ENCODE results near the gene ITSN2.
"Not testable (repeated sequence)": the region's sequence is repeated elsewhere in the genome, so short reads cannot be mapped to it uniquely, and the experiment has no call there.

The ITSN2 gene

DNA sequence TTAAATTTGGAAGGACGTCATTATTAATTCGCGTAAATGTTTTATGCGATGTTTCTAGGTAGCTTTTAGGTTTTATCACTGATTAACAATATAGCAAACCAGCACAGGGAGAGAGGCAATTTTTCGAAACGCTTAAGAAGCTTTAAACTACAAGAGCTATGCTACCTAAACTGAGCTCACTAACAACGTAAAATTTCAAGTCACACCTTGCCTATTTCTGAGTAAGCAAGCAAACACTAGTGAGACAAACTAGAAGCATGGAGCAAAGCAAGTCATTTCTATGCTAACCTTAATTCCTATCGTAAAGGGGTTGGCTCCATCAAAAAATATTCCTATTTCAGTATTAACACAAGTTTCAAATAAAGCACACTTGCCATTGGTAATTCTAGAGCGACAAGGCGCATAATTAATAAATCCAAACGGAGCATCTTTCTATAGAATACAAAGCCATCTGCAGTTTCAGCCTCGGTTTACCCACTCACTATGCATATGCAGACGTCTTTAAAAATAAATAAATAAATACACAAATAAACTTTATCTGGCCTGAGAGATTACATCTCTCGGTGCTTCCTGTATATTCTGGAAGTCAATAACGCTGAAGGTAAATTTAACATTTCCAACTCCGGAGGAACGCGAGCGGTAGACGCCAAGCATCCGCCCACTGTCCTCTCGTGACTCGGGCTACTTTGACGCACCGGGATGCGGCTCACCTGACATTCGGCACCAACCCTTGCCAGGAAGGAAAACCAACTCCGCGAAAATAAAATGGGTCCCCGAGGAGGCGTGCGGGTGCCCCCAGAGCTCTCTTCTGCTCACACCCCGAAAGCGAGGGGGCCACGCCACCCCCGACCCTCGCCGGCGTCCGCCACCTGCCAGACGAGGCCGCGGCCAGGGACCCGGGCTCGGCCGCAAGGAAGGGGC is 947 bp downstream of the ITSN2 start:
- no peaks in the 10 kb centered on the region for H3K36me3 ChIP-seq (replicated peaks)
- H3K27ac ChIP-seq = peak overlapping the region; percentile 33
- DNase-seq = no peak
- in situ Hi-C loops (cut with HindIII; ENCODE audit: low pct_ligation_motif_present, low sequenced_read_pairs) = no loop called here
- TF ChIP-seq, protein P1, sequence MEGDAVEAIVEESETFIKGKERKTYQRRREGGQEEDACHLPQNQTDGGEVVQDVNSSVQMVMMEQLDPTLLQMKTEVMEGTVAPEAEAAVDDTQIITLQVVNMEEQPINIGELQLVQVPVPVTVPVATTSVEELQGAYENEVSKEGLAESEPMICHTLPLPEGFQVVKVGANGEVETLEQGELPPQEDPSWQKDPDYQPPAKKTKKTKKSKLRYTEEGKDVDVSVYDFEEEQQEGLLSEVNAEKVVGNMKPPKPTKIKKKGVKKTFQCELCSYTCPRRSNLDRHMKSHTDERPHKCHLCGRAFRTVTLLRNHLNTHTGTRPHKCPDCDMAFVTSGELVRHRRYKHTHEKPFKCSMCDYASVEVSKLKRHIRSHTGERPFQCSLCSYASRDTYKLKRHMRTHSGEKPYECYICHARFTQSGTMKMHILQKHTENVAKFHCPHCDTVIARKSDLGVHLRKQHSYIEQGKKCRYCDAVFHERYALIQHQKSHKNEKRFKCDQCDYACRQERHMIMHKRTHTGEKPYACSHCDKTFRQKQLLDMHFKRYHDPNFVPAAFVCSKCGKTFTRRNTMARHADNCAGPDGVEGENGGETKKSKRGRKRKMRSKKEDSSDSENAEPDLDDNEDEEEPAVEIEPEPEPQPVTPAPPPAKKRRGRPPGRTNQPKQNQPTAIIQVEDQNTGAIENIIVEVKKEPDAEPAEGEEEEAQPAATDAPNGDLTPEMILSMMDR (IDR thresholded peaks at IDR 0.05; ENCODE audit: low read depth, low read length, missing control alignments) = no peak
- peak overlapping the region; percentile 78 for H3K4me3 ChIP-seq (ENCODE audit: low read depth, low read length)
- H3K27me3 ChIP-seq (replicated peaks) = no peaks in the 10 kb centered on the region

DNA sequence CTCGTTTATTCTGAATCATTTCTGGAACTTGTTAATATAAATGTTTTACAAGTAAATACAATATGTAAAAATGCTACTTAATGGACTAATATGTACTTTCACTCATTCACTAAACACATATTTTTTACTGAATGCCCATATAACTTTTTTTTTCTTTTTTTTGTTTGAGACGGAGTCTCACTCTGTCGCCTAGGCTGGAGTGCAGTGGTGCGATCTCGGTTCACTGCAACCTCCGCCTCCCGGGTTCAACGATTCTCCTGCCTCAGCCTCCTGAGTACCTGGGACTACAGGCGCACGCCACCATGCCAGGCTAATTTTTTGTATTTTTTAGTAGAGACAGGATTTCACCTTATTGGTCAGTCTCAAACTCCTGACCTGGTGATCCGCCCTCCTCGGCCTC is 2.6 kb downstream of the ITSN2 start:
- H3K4me3 ChIP-seq (ENCODE audit: low read depth, low read length); H3K36me3 ChIP-seq (replicated peaks): not testable (repeated sequence)

GRCh38 chr2:24357115-24357514 is 3.2 kb downstream of the ITSN2 start:
- in situ Hi-C loops (cut with HindIII; ENCODE audit: low pct_ligation_motif_present, low sequenced_read_pairs); H3K27ac ChIP-seq; DNase-seq; H3K27me3 ChIP-seq (replicated peaks); H3K36me3 ChIP-seq (replicated peaks); H3K4me3 ChIP-seq (ENCODE audit: low read depth, low read length): not testable (repeated sequence)

More for the DNA sequence above, 2.6 kb downstream of the ITSN2 start:
- H3K27me3 ChIP-seq (replicated peaks); H3K27ac ChIP-seq; in situ Hi-C loops (cut with HindIII; ENCODE audit: low pct_ligation_motif_present, low sequenced_read_pairs); DNase-seq: not testable (repeated sequence)

DNA sequence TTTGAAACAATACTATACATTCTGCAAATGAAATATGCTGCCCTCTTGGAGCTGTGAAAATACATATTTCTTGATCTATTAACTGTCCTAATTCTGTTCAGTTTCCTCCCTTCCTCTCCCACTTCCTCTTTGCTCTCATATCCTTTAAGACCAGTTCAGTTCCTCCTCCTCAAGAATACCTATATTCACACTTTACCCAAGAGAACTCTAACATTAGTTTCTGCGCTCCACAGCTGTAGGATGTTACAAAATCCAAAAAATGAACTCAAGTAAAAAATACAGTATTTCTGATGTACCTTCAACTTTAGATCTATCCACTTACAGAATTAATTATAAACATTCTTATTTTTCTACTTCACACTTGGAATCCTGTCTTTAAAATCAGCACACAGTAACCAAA is 5.4 kb downstream of the ITSN2 start:
- TF ChIP-seq, protein P1 (IDR thresholded peaks at IDR 0.05; ENCODE audit: low read depth, low read length, missing control alignments) = no peak
- Histone ChIP-seq H3K4me3 (ENCODE audit: low read depth, low read length) (no peak overlapping the region), H3K27me3 (replicated peaks) (no peaks in the 10 kb centered on the region), H3K27ac (no peak overlapping the region), H3K36me3 (replicated peaks) (no peaks in the 10 kb centered on the region)
- no peak for DNase-seq
- in situ Hi-C loops (cut with HindIII; ENCODE audit: low pct_ligation_motif_present, low sequenced_read_pairs) = no loop called here

- no peaks in the 10 kb centered on the region for H3K27me3 ChIP-seq (replicated peaks)
- DNase-seq = no peak
- TF ChIP-seq, protein P1 (IDR thresholded peaks at IDR 0.05; ENCODE audit: low read depth, low read length, missing control alignments) = no peak
- no peaks in the 10 kb centered on the region for H3K36me3 ChIP-seq (replicated peaks)
- in situ Hi-C loops (cut with HindIII; ENCODE audit: low pct_ligation_motif_present, low sequenced_read_pairs) = no loop called here
- no peak overlapping the region for H3K4me3 ChIP-seq (ENCODE audit: low read depth, low read length)
- no peak overlapping the region for H3K27ac ChIP-seq
These were observed 5.9 kb downstream of the ITSN2 start for GRCh38 chr2:24354395-24354794.

DNA sequence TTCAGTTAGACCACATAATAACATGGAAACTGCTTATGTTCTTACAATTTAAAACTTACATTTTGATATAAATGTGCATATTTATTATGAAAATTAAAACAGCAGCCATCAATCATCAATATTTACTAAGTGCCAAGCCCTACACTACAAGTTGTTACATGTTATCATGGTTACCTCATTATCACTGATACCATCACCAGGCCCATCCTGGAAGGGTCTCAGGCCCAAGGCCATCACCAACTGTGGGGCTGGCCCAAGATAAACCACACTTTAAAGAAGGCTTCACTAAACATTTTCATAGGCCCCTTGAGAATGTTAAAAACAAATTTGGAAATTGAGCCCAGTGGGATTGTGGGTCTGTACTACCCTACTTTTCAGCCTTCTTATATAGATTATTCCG is 6.4 kb downstream of the ITSN2 start:
- DNase-seq = no peak
- Histone ChIP-seq H3K27me3 (replicated peaks) (no peaks in the 10 kb centered on the region), H3K36me3 (replicated peaks) (no peaks in the 10 kb centered on the region), H3K27ac (no peak overlapping the region), H3K4me3 (ENCODE audit: low read depth, low read length) (no peak overlapping the region)
- TF ChIP-seq, protein P1 (IDR thresholded peaks at IDR 0.05; ENCODE audit: low read depth, low read length, missing control alignments) = no peak
- in situ Hi-C loops (cut with HindIII; ENCODE audit: low pct_ligation_motif_present, low sequenced_read_pairs) = no loop called here

- no peak for DNase-seq
These were observed 7.0 kb downstream of the ITSN2 start for GRCh38 chr2:24353364-24353763.

More at GRCh38 chr2:24353364-24353763, 7.0 kb downstream of the ITSN2 start:
- Histone ChIP-seq H3K4me3 (ENCODE audit: low read depth, low read length) (no peak overlapping the region), H3K27ac (no peak overlapping the region), H3K36me3 (replicated peaks) (no peaks in the 10 kb centered on the region), H3K27me3 (replicated peaks) (no peaks in the 10 kb centered on the region)
- in situ Hi-C loops (cut with HindIII; ENCODE audit: low pct_ligation_motif_present, low sequenced_read_pairs) = no loop called here
- TF ChIP-seq, protein P1 (IDR thresholded peaks at IDR 0.05; ENCODE audit: low read depth, low read length, missing control alignments) = no peak
